ENCODE results near the gene ATG14. TPM values are rescaled to one million over a fixed set of nuclear protein-coding genes. Genes with fewer than 3 reads are reported as not detected.

Gene ATG14
- total RNA-seq, 2 donors from 2014 or later, result 11.0 to 12.9 TPM

- H3K4me1 ChIP-seq (ENCODE audit: control insufficient read depth, insufficient read depth, low read length), result no peaks in the 10 kb centered on the region
- Mint-ChIP-seq H3K4me1 (peaks cover 17% of the 10 kb centered on the region), H3K36me3 (ENCODE audit: low read depth) (peaks cover 76% of the 10 kb centered on the region), H3K27ac (peak overlapping the region; percentile 23), H3K27me3 (ENCODE audit: insufficient read depth) (no peaks in the 10 kb centered on the region), H3K4me3 (no peak overlapping the region), H3K9me3 (peaks cover 33% of the 10 kb centered on the region)
- no peak overlapping the region for H3K9ac ChIP-seq (ENCODE audit: extremely low read depth, low read length, poor library complexity, severe bottlenecking)
- H3K36me3 ChIP-seq (ENCODE audit: control insufficient read depth, insufficient read depth, low read length), result peaks cover 90% of the 10 kb centered on the region
- no peak overlapping the region for H3K27ac ChIP-seq (ENCODE audit: low read depth, low read length)
- peaks cover 80% of the 10 kb centered on the region for H3K9me3 ChIP-seq (ENCODE audit: control insufficient read depth, low read length)
- H3K27me3 ChIP-seq (ENCODE audit: control insufficient read depth, insufficient read depth, low read length, poor library complexity, severe bottlenecking), result no peaks in the 10 kb centered on the region
- no peak for DNase-seq
- TF ChIP-seq, protein P1, sequence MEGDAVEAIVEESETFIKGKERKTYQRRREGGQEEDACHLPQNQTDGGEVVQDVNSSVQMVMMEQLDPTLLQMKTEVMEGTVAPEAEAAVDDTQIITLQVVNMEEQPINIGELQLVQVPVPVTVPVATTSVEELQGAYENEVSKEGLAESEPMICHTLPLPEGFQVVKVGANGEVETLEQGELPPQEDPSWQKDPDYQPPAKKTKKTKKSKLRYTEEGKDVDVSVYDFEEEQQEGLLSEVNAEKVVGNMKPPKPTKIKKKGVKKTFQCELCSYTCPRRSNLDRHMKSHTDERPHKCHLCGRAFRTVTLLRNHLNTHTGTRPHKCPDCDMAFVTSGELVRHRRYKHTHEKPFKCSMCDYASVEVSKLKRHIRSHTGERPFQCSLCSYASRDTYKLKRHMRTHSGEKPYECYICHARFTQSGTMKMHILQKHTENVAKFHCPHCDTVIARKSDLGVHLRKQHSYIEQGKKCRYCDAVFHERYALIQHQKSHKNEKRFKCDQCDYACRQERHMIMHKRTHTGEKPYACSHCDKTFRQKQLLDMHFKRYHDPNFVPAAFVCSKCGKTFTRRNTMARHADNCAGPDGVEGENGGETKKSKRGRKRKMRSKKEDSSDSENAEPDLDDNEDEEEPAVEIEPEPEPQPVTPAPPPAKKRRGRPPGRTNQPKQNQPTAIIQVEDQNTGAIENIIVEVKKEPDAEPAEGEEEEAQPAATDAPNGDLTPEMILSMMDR (conservative IDR thresholded peaks at IDR 0.05), result no peak
- 93 to 100% methylated on average over 4 of the region's 4 CpGs for WGBS, 2 experiments (ENCODE audit: insufficient coverage in 1 of 2, insufficient read length in 1 of 2)
- peak overlapping the region; percentile 23 for H3K4me3 ChIP-seq (ENCODE audit: low read length)
These were observed 95.1 kb downstream of the ATG14 start for GRCh38 chr14:55316564-55316963.

Other genes starting within 250 kb of the ATG14 start
- 100 to 1,000 TPM in 1 of 2 donors, 10 to 100 TPM in 1; 71.1 to 112 TPM for gene DLGAP5, start 220.2 kb downstream of the ATG14 start, total RNA-seq
- 10 to 100 TPM; 44.1 to 51.6 TPM for gene FBXO34, start 140.4 kb downstream of the ATG14 start, total RNA-seq
- not detected for gene TBPL2, start 28.8 kb upstream of the ATG14 start, total RNA-seq
- gene KTN1, start 168.4 kb upstream of the ATG14 start, total RNA-seq, result 100 to 1,000 TPM; 215 to 239 TPM